Testis (tissue), 3 donors: ENCODE data around the gene TNRC18. TPM values are rescaled to one million over a fixed set of nuclear protein-coding genes. Genes with fewer than 3 reads are reported as not detected.
"Not testable (repeated sequence)": the region's sequence is repeated elsewhere in the genome, so short reads cannot be mapped to it uniquely, and the experiment has no call there.

ENCODE experiments used
- DNase-seq: peaks from one replicate; pipeline ENCODE4 v3.0.0-alpha.2; 2019
- H3K27ac ChIP-seq, 2 donors: fragments of 200-600 bp; sonication (generic); one replicate each; pipeline ENCODE4 v1.5.1; 2019
- H3K27me3 ChIP-seq: fragments of 200-600 bp; sonication (generic); one replicate; pipeline ENCODE4 v1.5.1; 2019
- H3K36me3 ChIP-seq: fragments of 200-600 bp; sonication (generic); one replicate; pipeline ENCODE4 v1.5.1; 2017; ENCODE audit warnings: low read depth; ENCODE audit errors: missing control alignments
- H3K4me1 ChIP-seq: fragments of 200-600 bp; sonication (generic); one replicate; pipeline ENCODE4 v1.5.1; 2019
- H3K4me3 ChIP-seq, 2 donors: fragments of 200-600 bp; sonication (generic); one replicate each; pipeline ENCODE4 v1.5.1; 2017 to 2019
- H3K9me3 ChIP-seq: fragments of 200-600 bp; sonication (generic); one replicate; pipeline ENCODE4 v1.5.1; 2017
- CTCF ChIP-seq, 3 experiments: fragments of 450-650 bp in 2 of 3; fragments of 200-600 bp in 1 of 3; sonication (generic) in 1 of 3; IDR thresholded peaks; one replicate each; pipeline ENCODE4 v1.5.1; 2016 to 2019; ENCODE audit warnings: antibody characterized with exemption in 3 of 3, mild to moderate bottlenecking in 2 of 3, moderate library complexity in 1 of 3
- POLR2A ChIP-seq: fragments of 450-650 bp; IDR thresholded peaks from one replicate; pipeline ENCODE4 v1.6.1; 2017; ENCODE audit warnings: antibody characterized with exemption, mild to moderate bottlenecking, moderate library complexity
- WGBS, 2 donors: methylation state at CpG; one replicate each; pipeline ENCODE4 v1.1.5; 2018; 5-methylcytosine and 5-hydroxymethylcytosine counted together
- intact Hi-C: fragments of 100-400 bp; cut with DNase I; formaldehyde crosslinking; loops from one replicate; pipeline ENCODE4 v1.15.1; 2023; ENCODE audit warnings: low total_unique reads
- polyA plus RNA-seq: library from polyadenylated mRNA; stranded (reverse); fragments of 350-450 nt; fragmentation: Illumina TruSeq; extraction: RNeasy Lipid Tissue Mini Kit (QIAGEN cat#74804); gene quantifications from one replicate; pipeline ENCODE4 v1.2.3, GENCODE V29; 2014; ENCODE audit warnings: low read depth, low replicate concordance; ENCODE audit not compliant: insufficient read depth
- total RNA-seq, 2 donors: library from RNA; depleted of rRNA; stranded (reverse); fragments of >200 nt; gene quantifications; one replicate each; pipeline ENCODE4 v1.2.3, GENCODE V29; 2016

The TNRC18 gene
- total and polyA plus RNA-seq, 3 donors from 2014 or later = 56.2 to 128 (median 117) TPM

GRCh38 chr7:5274441-5274840 lies 149.2 kb downstream of the TNRC18 start:
- TF ChIP-seq CTCF (IDR thresholded peaks at IDR 0.05) (no peak), POLR2A (no peak)
- WGBS, 2 donors = 73 to 86% methylated on average over 5 to 7 of the region's 7 CpGs
- Histone ChIP-seq H3K4me3 (no peak overlapping the region), H3K27ac (no peak overlapping the region), H3K36me3 (no peaks in the 10 kb centered on the region), H3K4me1 (no peaks in the 10 kb centered on the region), H3K9me3 (no peaks in the 10 kb centered on the region), H3K27me3 (no peaks in the 10 kb centered on the region)
- intact Hi-C loops = no loop called here
- DNase-seq = no peak

GRCh38 chr7:5273831-5274405 lies 149.7 kb downstream of the TNRC18 start:
- H3K27ac ChIP-seq, intact Hi-C loops, H3K9me3 ChIP-seq, H3K4me1 ChIP-seq, H3K36me3 ChIP-seq, DNase-seq, H3K27me3 ChIP-seq, H3K4me3 ChIP-seq: not testable (repeated sequence)
- 59 to 62% methylated on average over 18 of the region's 18 CpGs for WGBS, 2 donors

- WGBS, 2 donors = 17 to 22% methylated on average over 1 to 6 of the region's 6 CpGs
- H3K27ac ChIP-seq = no peak overlapping the region
- no peak overlapping the region for H3K4me3 ChIP-seq
These were observed 152.8 kb downstream of the TNRC18 start for GRCh38 chr7:5270788-5271187.

GRCh38 chr7:5269992-5270657 lies 153.5 kb downstream of the TNRC18 start:
- DNase-seq, H3K27ac ChIP-seq, H3K4me1 ChIP-seq, H3K36me3 ChIP-seq, H3K27me3 ChIP-seq, H3K9me3 ChIP-seq, H3K4me3 ChIP-seq, intact Hi-C loops: not testable (repeated sequence)
- 85% methylated on average over 10 to 12 of the region's 12 CpGs for WGBS, 2 donors

More at GRCh38 chr7:5270788-5271187, 152.8 kb downstream of the TNRC18 start:
- Histone ChIP-seq H3K36me3 (no peaks in the 10 kb centered on the region), H3K27me3 (no peaks in the 10 kb centered on the region), H3K4me1 (no peaks in the 10 kb centered on the region), H3K9me3 (no peaks in the 10 kb centered on the region)
- intact Hi-C loops = no loop called here
- TF ChIP-seq CTCF (IDR thresholded peaks at IDR 0.05) = no peak
- no peak for TF ChIP-seq POLR2A
- DNase-seq = no peak

GRCh38 chr7:5267829-5268228 lies 155.8 kb downstream of the TNRC18 start:
- DNase-seq, H3K27me3 ChIP-seq, H3K4me3 ChIP-seq, H3K27ac ChIP-seq, H3K9me3 ChIP-seq, intact Hi-C loops, H3K36me3 ChIP-seq, H3K4me1 ChIP-seq: not testable (repeated sequence)
- WGBS, 2 donors = 86 to 88% methylated on average over 8 of the region's 8 CpGs

- WGBS, 2 donors = 75 to 81% methylated on average over 20 of the region's 20 CpGs
- TF ChIP-seq POLR2A = no peak
- no peaks in the 10 kb centered on the region for H3K4me1 ChIP-seq
- no peaks in the 10 kb centered on the region for H3K9me3 ChIP-seq
- intact Hi-C loops = no loop called here
- H3K27ac ChIP-seq = no peak overlapping the region
- no peak overlapping the region for H3K4me3 ChIP-seq
- no peaks in the 10 kb centered on the region for H3K36me3 ChIP-seq
- H3K27me3 ChIP-seq = no peaks in the 10 kb centered on the region
- DNase-seq = no peak
These were observed 157.2 kb downstream of the TNRC18 start for GRCh38 chr7:5266191-5267028.
